Ascending aorta (tissue), 2 donors: ENCODE data around the gene TMEM59L. TPM values are rescaled to one million over a fixed set of nuclear protein-coding genes. Genes with fewer than 3 reads are reported as not detected.

Experiments
- DNase-seq, 2 donors: peaks; one replicate each; pipeline ENCODE4 v3.0.0-alpha.2; 2019; ENCODE audit warnings: low spot score in 2 of 2
- H3K27ac ChIP-seq, 2 donors: fragments of 200-600 bp; sonication (generic); one replicate each; pipeline ENCODE4 v1.5.1; 2016 to 2017; ENCODE audit warnings: mild to moderate bottlenecking in 1 of 2
- H3K27me3 ChIP-seq: fragments of 200-600 bp; sonication (generic); one replicate; pipeline ENCODE4 v1.5.1; 2017
- H3K36me3 ChIP-seq, 2 donors: fragments of 200-600 bp; sonication (generic); one replicate each; pipeline ENCODE4 v1.5.1; 2016
- H3K4me1 ChIP-seq, 2 donors: fragments of 200-600 bp; sonication (generic); one replicate each; pipeline ENCODE4 v1.5.1; 2016 to 2017; ENCODE audit warnings: mild to moderate bottlenecking in 1 of 2
- H3K4me3 ChIP-seq, 2 donors: fragments of 200-600 bp; sonication (generic); one replicate each; pipeline ENCODE4 v1.5.1; 2016 to 2017; ENCODE audit warnings: mild to moderate bottlenecking in 1 of 2
- H3K9me3 ChIP-seq, 2 donors: fragments of 200-600 bp; sonication (generic); one replicate each; pipeline ENCODE4 v1.5.1; 2016
- CTCF ChIP-seq, 3 experiments: fragments of 200-600 bp in 2 of 3; fragments of 450-650 bp in 1 of 3; sonication (generic) in 2 of 3; IDR thresholded peaks; one replicate each; pipeline ENCODE4 v1.5.1; 2016 to 2019; ENCODE audit warnings: antibody characterized with exemption in 3 of 3, mild to moderate bottlenecking in 1 of 3, moderate library complexity in 1 of 3
- intact Hi-C: fragments of 100-400 bp; cut with DNase I; formaldehyde crosslinking; loops from one replicate; pipeline ENCODE4 v1.15.1; 2023
- total RNA-seq: library from RNA; depleted of rRNA; stranded (reverse); fragments of >200 nt; gene quantifications from one replicate; pipeline ENCODE4 v1.1.0, GENCODE V29; 2016

Gene TMEM59L
- total RNA-seq, 1 donor from 2014 or later: not detected

- Histone ChIP-seq H3K9me3 (no peaks in the 10 kb centered on the region), H3K4me1 (peaks cover 7 to 37% of the 10 kb centered on the region in 2 donors), H3K27me3 (no peaks in the 10 kb centered on the region), H3K36me3 (no peaks in the 10 kb centered on the region), H3K4me3 (no peak overlapping the region), H3K27ac (peak overlapping the region; percentile 93 to 94)
- no peak for TF ChIP-seq CTCF (IDR thresholded peaks at IDR 0.05)
- no peak for DNase-seq
- intact Hi-C loops: no loop called here
Observed at GRCh38 chr19:18651733-18652132, 39.1 kb downstream of the TMEM59L start.

GRCh38 chr19:18653853-18654252 is 41.2 kb downstream of the TMEM59L start:
- Histone ChIP-seq H3K27me3 (no peaks in the 10 kb centered on the region), H3K9me3 (no peaks in the 10 kb centered on the region), H3K4me1 (peaks cover 11 to 45% of the 10 kb centered on the region in 2 donors), H3K36me3 (no peaks in the 10 kb centered on the region), H3K27ac (no peak overlapping the region), H3K4me3 (no peak overlapping the region)
- no peak for DNase-seq
- TF ChIP-seq CTCF (IDR thresholded peaks at IDR 0.05): no peak
- intact Hi-C loops: no loop called here

GRCh38 chr19:18654469-18654868 is 41.8 kb downstream of the TMEM59L start:
- peaks cover 11 to 45% of the 10 kb centered on the region in 2 donors for H3K4me1 ChIP-seq
- H3K36me3 ChIP-seq: no peaks in the 10 kb centered on the region
- H3K27ac ChIP-seq: no peak overlapping the region
- intact Hi-C loops: no loop called here
- no peak for DNase-seq
- H3K27me3 ChIP-seq: no peaks in the 10 kb centered on the region
- no peak for TF ChIP-seq CTCF (IDR thresholded peaks at IDR 0.05)
- H3K4me3 ChIP-seq: no peak overlapping the region
- no peaks in the 10 kb centered on the region for H3K9me3 ChIP-seq

- Histone ChIP-seq H3K9me3 (no peaks in the 10 kb centered on the region), H3K4me1 (peaks cover 16 to 45% of the 10 kb centered on the region in 2 donors), H3K27ac (no peak overlapping the region), H3K36me3 (no peaks in the 10 kb centered on the region), H3K4me3 (no peak overlapping the region), H3K27me3 (no peaks in the 10 kb centered on the region)
- intact Hi-C loops: no loop called here
- no peak for DNase-seq
- no peak for TF ChIP-seq CTCF (IDR thresholded peaks at IDR 0.05)
Observed at GRCh38 chr19:18655173-18655844, 42.6 kb downstream of the TMEM59L start.

GRCh38 chr19:18656337-18657086 is 43.8 kb downstream of the TMEM59L start:
- no peak for TF ChIP-seq CTCF (IDR thresholded peaks at IDR 0.05)
- H3K36me3 ChIP-seq: no peaks in the 10 kb centered on the region
- H3K9me3 ChIP-seq: no peaks in the 10 kb centered on the region
- H3K4me1 ChIP-seq: peaks cover 14 to 45% of the 10 kb centered on the region in 2 donors
- intact Hi-C loops: no loop called here
- peak overlapping the region; percentile 94 to 95 for H3K27ac ChIP-seq
- H3K4me3 ChIP-seq: no peak overlapping the region
- H3K27me3 ChIP-seq: no peaks in the 10 kb centered on the region
- no peak for DNase-seq
